Ureter (tissue), 1 donor: ENCODE data around the gene PTPN3. TPM values are rescaled to one million over a fixed set of nuclear protein-coding genes. Genes with fewer than 3 reads are reported as not detected.

ENCODE experiments used
- DNase-seq: peaks from one replicate; pipeline ENCODE4 v3.0.0-alpha.2; 2020; ENCODE audit warnings: low spot score
- total RNA-seq: library from RNA; stranded (reverse); gene quantifications from one replicate; pipeline ENCODE4 v1.2.4, GENCODE V29; 2023
- donor health status: DM: yes; HTN: yes; CAD: no.

PTPN3 gene
- total RNA-seq, 1 donor from 2014 or later = 36.4 TPM

DNA sequence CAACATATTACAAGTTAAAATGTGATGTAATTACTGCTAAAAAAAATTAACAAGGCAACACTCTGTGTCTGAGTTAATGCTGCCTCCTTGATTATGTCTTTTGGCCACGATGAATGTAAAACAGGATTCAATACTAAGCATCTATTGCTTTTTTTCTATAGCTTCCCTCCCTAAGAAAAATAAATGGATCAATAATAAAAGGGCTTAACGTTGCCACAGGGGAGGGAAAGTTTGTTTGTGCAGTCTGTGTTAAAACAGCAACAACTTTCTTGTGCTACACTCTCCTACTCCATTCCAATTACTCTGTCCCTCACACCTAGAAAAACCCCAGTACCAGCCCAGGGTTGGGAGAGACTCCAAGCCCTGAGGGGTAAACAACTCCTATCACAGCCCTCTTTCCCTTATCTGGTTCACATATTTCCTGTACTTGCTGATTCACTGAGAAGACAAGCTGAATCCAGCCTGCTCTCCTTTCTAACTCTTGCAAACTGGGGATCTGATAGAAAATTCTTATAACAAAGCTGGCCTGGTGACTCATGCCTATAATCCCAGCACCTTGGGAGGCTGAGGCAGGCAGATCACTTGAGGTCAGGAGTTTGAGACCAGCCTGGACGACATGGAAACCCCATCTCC lies 44.8 kb downstream of the PTPN3 start:
- DNase-seq = no peak

DNA sequence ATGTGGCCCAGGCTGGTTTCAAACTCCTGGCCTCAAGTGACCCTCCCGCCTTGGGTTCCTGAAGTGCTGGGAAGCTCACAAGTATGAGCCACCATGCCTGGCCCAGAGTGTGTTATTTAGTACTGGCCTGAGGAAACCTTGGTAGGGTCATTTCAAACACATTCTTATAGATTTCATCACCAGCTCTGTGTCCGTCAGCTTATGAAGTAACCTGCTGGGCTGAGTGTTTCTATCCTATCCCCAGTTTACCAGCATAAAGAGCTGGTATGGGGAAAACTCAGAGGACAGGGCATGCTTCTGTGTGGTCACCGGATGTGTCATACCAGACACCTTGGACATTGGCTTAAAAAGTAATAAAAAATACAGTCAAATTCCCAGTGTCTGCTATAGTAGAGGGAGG lies 45.3 kb downstream of the PTPN3 start:
- DNase-seq = no peak

DNA sequence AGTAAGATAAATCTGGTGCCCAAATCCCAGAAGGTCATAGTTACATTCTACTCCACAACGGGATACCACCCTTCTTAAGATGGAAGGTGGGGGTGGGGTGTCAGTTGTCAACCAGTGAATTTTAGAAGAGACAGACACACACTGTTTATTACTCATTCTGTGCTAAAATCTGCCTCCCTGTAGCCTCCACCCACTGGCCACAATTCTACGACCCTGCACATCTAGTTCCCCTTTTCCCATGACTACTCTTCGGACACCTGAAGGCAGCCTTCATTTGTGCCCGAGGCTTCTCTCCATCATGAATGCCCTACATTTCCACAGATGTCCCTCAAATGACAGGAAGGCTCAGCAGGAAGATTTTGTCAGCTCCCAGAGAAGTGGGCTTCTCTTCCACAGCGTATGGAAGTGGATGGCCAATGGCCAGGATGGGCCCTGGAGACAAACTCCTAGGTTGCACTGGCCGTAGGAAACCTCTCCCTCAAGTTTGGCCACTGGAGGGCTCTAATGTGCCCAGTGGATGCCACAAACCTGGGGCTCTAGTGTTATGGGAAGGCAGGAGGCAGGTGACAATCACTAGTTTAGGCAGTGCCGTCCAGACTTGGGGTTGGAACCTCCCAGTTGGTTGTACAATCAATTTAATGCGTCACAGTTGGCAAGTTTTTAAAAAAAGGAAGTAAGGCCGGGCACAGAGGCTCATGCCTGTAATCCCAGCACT lies 46.6 kb downstream of the PTPN3 start:
- no peak for DNase-seq

DNA sequence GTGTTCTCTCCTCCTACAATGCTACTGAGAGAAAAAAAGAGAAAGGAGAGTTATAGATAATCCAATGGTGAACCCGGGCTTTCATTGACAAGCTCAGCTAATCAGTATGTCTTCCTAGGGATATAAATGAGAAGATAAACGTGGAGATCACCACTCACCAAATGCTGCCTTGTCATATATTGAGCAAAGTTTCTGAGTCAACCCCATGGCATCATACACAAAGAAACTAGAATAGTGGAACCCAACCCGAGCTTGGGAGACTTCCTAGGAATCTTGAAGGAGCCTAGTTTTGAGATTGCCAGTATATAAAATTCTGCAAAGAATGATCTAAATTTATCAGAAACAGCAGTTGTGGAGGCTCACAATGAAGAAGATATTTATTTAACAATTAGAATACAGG lies 47.8 kb downstream of the PTPN3 start:
- no peak for DNase-seq

DNA sequence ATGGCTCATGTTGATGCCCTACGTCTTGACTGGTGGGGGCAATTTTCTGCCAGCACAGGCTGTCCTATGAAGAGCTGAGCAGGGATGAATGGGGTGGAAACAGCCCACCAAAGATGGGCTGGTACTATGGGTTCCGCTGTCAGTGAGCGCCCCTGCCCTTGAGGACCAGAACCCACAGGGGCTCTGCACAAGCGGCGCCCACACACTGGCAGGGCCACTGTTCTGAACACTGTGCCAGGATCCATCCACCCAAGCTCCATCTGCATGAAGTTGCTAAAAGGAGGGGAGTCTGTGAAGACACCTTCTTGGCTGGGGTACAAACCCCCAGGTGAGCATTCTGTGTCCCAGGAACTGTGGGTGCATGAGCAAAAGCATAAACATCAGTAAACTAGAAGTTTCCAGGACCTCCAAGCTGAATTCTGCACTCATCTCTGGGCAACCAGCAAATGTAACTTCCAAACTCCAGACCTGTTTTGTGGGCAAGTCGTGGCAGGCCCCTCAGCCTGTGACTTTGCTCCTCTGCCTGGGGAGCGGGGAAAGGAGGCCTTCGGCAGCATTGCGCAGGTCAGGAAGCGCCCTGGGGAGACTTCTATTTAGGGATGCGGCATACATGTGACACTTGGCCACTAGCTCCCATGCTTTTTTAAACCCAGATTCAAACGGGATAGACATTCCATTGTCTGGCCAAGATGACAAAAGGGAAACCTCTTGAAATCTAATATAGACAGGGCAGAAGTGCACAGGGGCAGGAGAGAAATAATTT lies 48.9 kb downstream of the PTPN3 start:
- DNase-seq = peak; percentile 76

DNA sequence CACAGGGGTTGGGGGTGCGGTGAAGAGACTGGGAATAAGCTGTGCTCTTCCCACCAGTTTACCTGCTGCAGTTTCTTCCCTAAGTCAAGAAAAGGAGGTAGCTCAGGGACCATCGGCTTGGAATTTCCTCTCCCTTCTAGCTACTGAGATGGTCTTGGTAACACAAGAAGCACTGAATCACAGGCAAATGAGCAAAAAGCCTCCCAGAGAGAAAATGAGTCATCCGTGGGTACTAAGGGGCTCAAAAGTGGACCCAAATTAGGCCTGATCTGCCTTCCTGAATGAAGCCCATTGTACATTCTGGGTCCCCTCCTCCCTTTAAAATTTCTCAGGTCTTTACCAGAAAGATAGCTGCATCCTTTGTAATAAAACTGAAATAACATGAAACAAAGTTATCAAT lies 49.9 kb downstream of the PTPN3 start:
- peak; percentile 24 for DNase-seq

DNA sequence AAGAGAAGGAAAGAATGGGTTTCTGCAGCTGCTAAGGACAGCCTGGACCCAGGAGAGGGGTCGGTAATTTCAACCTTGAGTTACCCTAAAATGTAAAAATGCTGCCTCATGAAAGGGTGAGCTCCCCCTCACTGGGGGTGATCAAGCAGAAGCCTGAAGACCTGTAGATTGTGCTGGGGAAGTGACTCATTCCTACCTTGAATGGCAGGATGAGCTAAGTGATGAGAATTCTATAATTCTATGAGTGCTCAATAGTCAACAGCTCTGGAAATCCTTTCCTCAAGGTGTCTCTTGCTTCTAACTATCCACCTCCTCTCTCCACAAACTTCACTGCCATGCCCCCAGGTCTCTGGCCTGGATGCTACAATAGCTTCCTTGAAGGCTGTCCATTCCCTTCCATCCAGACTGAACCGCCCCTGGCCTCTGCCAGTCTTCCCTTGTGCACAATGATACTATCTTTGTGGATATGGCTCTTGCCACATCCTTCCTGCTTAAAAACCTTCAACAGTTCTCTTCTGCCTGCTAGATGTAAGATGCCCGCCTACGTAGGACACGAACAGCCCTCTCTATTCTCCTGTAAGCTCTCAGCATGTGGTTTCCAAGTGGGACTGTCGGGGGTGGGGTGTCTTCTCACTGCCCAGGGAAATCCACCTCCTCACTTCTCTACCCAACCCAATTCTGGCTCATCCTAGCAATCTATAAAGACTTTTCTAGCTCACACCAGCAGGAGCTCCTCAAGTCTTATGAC lies 50.6 kb downstream of the PTPN3 start:
- DNase-seq = no peak

DNA sequence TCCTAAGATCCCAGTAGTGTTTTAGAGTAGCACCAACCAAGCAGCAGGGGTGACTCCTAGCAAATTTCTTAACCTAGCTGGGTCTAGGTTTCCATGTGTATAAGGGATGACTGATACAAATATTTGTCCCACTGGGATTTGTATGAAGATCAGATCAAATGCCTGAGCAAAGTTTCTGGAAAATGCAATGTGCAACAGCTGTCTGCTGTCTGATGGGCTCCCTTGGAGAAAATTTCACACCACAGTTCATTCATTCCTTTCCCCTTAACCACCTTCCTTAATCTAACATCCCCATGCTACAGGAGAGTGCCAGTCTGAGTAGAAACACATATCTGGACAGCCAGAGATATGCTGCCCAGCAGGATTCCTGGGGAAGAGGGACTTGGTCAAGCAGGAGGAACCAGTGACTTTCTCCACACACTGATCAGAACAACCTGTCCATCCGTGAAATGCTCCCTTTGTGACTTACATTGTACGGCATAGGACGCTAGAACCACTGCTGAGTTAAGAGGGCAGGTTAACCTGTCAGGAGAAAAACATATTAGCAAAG lies 53.3 kb downstream of the PTPN3 start:
- DNase-seq = no peak

DNA sequence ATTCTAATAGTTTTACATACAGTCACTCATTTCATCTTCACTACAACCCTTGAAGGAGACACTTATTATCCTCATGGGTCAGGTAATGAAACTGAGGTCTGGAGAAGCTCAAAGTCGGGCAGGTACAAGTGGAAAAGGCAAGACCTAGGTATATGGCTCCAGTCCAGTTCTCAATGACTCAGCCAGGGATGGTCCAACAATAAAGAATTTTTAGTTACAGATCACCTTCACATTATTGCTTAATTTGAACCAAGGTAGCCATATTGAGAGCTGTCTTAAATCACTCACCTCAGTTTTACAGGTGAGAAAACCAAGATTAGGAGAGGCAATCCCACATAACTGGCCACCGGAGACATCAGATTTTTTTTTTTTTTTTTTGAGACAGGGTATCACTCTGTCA lies 55.4 kb downstream of the PTPN3 start:
- DNase-seq = no peak

DNA sequence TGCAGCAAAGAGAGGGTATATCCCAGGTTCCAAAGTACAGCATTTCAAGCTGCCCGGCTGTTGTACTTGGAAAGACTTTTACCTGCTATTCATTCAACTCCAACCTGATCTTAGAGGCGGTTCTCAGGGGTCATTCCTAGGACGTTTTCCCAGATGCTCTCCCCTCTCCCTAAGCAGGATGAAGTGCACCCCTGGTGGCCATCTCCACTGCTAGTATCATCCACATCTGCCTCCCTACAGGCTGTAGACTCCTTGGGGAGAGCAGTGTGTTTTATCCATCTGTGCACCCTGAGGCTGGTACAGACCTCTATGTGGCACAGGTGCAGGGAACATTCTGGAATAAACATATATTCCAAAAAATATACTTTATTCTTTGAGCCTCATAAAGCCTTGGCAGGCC lies 56.8 kb downstream of the PTPN3 start:
- DNase-seq = no peak

DNA sequence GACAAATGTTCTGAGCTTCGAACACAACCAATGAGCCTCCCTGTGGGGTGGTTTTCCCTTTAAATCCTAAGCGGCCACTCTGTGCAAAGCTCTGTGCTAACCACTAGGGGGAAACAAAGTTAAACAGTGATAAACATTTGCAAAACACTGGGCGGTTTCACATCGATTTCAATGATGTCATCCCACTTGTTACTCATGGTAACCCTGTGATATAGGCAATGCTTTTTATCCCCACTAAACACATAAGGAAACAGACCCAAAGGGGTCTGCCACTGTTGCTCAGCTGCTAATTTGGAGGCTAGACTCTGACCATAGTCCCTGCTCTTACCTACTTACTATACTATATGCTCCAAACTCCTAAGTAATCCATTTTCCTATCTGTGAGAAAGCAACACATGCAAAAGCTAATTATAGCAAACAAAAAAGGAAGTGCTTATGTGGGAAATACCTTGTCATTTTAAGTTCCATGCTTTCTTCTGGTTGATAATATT lies 57.3 kb downstream of the PTPN3 start:
- peak; percentile 57 for DNase-seq

DNA sequence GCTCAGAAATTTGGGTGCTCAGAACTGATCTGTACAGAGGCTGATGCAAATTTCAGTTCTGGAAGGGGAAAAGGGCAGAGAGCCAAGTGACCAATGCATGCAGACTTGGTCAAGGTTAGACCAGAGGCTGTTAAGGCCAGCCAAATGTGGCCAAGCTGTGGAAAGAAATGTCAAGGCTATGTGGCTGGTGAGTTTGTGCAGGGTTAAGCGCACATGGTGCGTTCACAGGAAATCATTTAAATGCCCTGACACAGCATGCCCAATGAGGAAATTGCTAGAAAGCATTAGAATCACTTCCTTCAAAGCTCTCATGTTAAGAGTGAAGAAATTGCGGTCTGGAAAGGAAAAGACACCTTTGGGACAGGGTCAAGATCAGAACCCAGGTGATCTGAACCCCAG lies 58.0 kb downstream of the PTPN3 start:
- DNase-seq = no peak

DNA sequence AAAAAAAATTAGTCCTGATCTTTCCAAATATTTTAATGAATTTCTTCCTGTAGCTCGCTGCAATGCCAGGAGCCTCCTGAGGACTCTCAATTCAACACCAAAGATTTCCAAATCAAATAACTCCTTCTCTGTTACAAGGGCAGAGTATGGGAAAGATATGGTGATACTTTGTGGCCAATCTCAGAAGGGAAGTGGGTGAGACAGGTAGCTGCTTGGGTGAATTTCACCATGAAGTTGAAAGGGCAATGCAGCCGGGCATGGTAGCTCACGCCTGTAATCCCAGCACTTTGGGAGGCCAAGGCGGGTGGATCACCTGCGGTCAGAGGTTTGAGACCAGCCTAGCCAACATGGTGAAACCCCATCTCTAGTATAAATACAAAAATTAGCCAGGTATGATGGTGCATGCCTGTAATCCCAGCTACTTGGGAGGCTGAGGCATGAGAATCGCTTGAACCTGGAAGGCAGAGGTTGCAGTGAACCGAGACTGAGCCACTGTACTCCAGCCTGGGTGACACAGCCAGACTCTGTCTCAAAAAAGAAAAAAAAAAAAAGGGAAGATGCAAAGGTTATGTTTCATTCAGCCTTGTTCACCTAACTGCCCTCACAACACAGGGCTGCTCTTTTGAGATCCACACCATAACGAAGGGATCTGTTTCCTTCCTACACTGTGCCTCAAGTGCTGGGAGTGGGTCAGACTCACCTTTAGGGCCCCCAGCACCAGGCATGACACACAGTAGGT lies 58.6 kb downstream of the PTPN3 start:
- DNase-seq = no peak

DNA sequence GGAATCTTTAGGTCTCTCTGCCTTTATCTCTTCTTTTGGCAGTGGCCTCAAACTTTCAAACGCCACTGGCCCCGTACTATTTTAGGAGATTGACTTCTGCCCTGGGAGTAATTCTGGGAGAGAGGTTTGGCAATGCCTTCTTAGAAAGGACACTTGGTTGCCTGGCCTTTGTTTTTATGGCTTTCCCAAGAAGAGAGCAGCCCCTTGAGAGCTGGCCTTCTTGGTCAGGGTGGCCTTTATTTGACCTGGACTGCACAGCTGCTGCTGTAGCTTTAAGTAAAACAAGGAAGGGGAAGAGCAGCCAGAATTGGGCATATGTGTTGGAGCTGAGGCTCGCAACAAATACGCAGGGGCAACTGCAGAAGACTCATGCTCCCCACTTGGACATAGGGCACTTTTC lies 60.8 kb downstream of the PTPN3 start:
- no peak for DNase-seq

DNA sequence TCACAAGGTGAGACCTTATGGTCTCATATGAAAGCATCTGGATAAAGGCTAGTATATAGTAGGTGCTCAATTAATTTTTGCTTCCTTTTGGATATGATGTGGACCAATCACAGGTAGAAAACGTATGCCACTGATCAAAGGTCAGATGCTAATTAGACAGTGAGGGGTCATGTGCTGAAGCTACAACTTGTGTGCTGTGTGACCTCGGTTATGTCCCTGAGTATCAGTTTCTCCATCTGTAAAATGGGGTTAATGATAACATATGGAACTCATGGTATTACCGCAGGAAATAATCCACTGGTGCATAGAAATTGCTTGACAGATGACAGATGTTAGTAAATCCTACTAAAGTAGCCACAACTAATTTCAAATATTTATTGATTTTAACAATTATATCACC lies 62.0 kb downstream of the PTPN3 start:
- DNase-seq = no peak

DNA sequence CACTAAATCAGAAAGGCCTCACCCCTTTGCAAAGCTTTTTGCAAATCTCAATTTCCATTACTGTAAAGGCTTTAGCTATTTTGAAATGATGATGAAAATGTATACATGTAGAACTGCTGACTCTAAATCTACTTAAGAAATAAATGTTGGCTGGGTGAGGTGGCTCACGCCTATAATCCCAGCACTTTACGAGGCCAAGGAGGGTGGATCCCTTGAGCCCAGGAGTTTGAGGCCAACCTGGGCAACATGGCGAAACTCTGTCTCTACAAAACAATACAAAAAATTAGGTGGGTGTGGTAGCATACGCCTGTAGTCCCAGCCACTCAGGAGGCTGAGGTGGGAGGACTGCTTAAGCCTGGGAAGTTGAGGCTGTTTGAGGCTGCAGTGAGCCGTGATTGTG lies 64.6 kb downstream of the PTPN3 start:
- no peak for DNase-seq

DNA sequence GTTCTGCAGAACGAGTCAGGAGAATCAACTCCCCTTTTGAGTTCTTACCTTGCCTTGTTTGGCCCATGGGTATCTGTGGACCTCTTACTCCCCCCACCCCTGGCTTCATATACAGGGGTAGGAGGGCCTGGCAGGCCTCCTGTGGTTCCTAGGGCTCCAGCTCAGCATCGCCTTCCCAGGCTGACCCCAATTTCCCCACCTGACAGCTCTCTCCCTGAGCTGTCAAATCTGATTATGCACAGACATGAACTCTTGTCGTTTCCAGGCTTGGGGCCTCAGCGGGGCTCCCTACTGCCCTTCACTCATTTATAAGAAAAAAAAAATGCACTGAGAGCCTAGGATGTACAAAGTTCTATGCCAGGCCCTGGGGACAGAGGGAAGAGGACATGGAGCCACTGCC lies 67.9 kb downstream of the PTPN3 start:
- DNase-seq = no peak

DNA sequence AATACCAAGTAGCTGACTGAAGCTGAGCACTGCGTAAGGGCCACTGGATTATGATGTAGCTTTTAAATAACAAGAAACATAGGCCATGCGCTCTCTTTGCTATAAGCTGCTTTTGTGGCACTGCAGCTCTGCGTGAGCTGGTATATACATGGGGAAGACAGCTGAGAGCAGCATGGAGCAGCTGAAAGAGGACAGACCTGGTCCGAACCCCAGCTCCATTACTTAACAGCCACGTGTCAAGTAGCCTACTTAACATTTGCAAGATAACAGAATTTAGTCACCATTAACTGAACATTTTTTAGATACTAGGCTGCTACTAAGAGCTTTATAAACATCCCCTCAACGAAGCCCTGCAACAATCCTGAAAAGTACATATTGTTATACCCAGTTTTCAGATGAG lies 69.3 kb downstream of the PTPN3 start:
- DNase-seq = no peak

DNA sequence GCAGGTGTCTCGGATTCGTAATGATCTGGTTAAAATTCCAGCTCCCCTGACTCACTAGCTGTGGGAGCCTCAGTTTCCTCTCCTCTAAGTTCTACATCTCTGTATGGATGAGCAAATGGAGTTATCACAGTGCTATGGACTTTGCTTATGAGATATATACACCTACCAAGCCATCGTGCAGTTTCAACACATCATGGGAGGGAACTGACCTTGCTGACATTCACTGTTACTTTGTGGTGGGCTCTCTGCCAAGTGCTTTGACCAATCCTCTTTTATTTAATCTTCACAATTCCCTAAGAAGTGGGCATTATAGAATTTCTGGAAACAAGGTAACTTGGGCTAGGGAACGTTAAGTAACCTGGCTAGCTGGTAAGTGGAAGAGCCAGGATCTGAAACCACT lies 70.2 kb downstream of the PTPN3 start:
- no peak for DNase-seq

DNA sequence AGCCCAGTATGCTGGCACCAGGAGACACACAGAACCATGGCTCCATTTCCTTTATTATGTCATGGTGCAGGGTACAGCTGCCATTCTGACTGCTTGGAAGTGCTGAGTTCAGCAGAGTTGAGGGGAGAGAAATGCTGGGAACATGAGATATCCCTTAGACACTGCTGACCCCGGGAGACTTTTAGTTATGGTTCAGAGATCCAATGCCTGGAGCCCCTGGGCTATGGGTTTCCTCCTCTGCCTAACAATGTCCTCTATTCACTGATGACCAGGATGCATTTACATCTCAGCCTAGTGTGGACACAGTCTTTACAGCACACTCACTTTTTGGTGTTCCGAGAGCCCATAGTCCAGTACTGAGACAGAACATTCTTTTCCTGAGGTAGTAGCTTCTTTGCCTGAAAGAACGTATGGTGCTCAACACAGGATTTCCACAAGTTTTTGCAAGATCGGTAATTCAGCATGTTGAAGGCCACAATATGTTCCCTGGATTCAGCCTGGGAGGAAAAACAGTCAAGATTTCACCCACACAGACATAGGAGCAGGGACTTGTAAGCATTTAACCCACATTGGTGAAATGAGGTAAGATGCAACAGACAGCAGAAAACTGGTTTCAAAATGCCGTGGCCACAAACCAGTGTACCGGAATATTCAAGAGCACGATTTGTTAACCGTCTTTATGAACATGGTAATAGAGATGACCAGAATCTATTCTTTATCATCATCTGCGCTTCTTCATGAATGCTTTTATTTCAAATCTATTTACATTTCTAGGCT lies 71.3 kb downstream of the PTPN3 start:
- no peak for DNase-seq
